Breast epithelium (tissue), 3 donors: ENCODE measurements around the gene SIGLEC7.

ENCODE experiments used
- CTCF ChIP-seq, 3 donors: fragments of 450-650 bp; IDR thresholded peaks; one replicate each; pipeline ENCODE4 v1.5.1; 2016 to 2017; ENCODE audit warnings: antibody characterized with exemption in 3 of 3, mild to moderate bottlenecking in 3 of 3, moderate library complexity in 3 of 3
- POLR2A ChIP-seq: fragments of 450-650 bp; IDR thresholded peaks from one replicate; pipeline ENCODE4 v1.6.1; 2016; ENCODE audit warnings: antibody characterized with exemption, mild to moderate bottlenecking, moderate library complexity
- POLR2AphosphoS5 ChIP-seq, 3 donors: sonication (generic); formaldehyde crosslinking; IDR thresholded peaks; one replicate each; pipeline ENCODE4 v1.6.1; 2017; ENCODE audit warnings: antibody characterized with exemption in 3 of 3

- TF ChIP-seq POLR2A: no peak
- TF ChIP-seq CTCF (IDR thresholded peaks at IDR 0.05): no peak
- TF ChIP-seq POLR2AphosphoS5 (IDR thresholded peaks at IDR 0.05): no peak
These were observed 22.5 kb upstream of the SIGLEC7 start for GRCh38 chr19:51119611-51120010.
